A549 (cell line): ENCODE data around the gene C1orf141. TPM values are rescaled to one million over a fixed set of nuclear protein-coding genes. Genes with fewer than 3 reads are reported as not detected.
"Not testable (repeated sequence)": the region's sequence is repeated elsewhere in the genome, so short reads cannot be mapped to it uniquely, and the experiment has no call there.

Source experiments
- ATAC-seq, 2 experiments: fragments of 200-7000 bp in 1 of 2; fragments of >200 bp in 1 of 2; cut with Nextera tagmentation in 1 of 2; cut with Tn5 transposase in 1 of 2; 3 replicates each; pipeline versions ENCODE4 v1.8.0 to v1.9.1; 2018 to 2020; ENCODE audit warnings: mild to moderate bottlenecking in 1 of 2, moderate library complexity in 1 of 2
- CTCF ChIA-PET: fragments of 300-600 bp; sonication (Branson Sonifier 250); formaldehyde crosslinking; extraction: SDS; loops from one replicate; lab custom pipeline; 2021; ENCODE audit warnings: antibody characterized with exemption, inconsistent platforms; lab: Yijun Ruan, JAX
- POLR2A ChIA-PET: fragments of 350-600 bp; formaldehyde crosslinking; extraction: SDS; loops from one replicate; lab custom pipeline; 2021; ENCODE audit warnings: antibody characterized with exemption, inconsistent platforms; lab: Yijun Ruan, JAX
- DNase-seq, 2 experiments: peaks; one replicate each; pipeline versions ENCODE4 v3.0.0 to v3.0.0-alpha.2; 2011 to 2016; ENCODE audit warnings: low read depth in 1 of 2, low spot score in 1 of 2
- FAIRE-seq: peaks from 2 replicates; lab custom pipeline; 2011; peaks lifted over from hg19 to GRCh38; lab: Jason Lieb, UNC
- H3K27ac ChIP-seq, 2 experiments: fragments of >200 bp; sonication (Bioruptor Twin); formaldehyde crosslinking; 3 replicates each; pipeline ENCODE4 v1.5.1; 2016 to 2017
- H3K4me1 ChIP-seq: fragments of >200 bp; sonication (Bioruptor Twin); formaldehyde crosslinking; 3 replicates; pipeline ENCODE4 v1.6.1; 2016
- H3K4me2 ChIP-seq: fragments of >200 bp; sonication (Bioruptor Twin); formaldehyde crosslinking; 3 replicates; pipeline ENCODE4 v1.6.1; 2016
- H3K4me3 ChIP-seq: fragments of >200 bp; sonication (Bioruptor Twin); formaldehyde crosslinking; 3 replicates; pipeline ENCODE4 v1.5.1; 2016
- H3K9me3 ChIP-seq: fragments of >200 bp; sonication (Bioruptor Twin); formaldehyde crosslinking; 3 replicates; pipeline ENCODE4 v1.6.1; 2016
- ATOH8 ChIP-seq: fragments of 250-450 bp; sonication (Bioruptor Pico); IDR thresholded peaks from 2 replicates; pipeline ENCODE4 v1.5.0; 2020; ENCODE audit warnings: low read depth, mild to moderate bottlenecking, moderate library complexity
- BCL3 ChIP-seq: fragments of >200 bp; sonication (Bioruptor Twin); formaldehyde crosslinking; IDR thresholded peaks from 3 replicates; pipeline ENCODE4 v1.6.1; 2016
- BHLHE40 ChIP-seq: IDR thresholded peaks from 2 replicates; pipeline ENCODE4 v1.6.1; 2012; ENCODE audit warnings: low read depth, low read length, inconsistent platforms
- CBX2 ChIP-seq: fragments of 200-600 bp; sonication (generic); IDR thresholded peaks from 2 replicates; pipeline ENCODE4 v1.6.1; 2016; ENCODE audit warnings: low read depth, mild to moderate bottlenecking, borderline replicate concordance
- CBX8 ChIP-seq: fragments of 200-600 bp; sonication (generic); IDR thresholded peaks from 2 replicates; pipeline ENCODE4 v1.6.1; 2016
- CHD2 ChIP-seq: fragments of 150-350 bp; IDR thresholded peaks from 2 replicates; pipeline ENCODE4 v1.6.1; 2014; ENCODE audit warnings: low read length; ENCODE audit not compliant: partially characterized antibody
- EHF ChIP-seq: fragments of 250-450 bp; sonication (Bioruptor Pico); IDR thresholded peaks from 2 replicates; pipeline ENCODE4 v1.5.0; 2020; ENCODE audit warnings: mild to moderate bottlenecking
- ELK1 ChIP-seq: fragments of 150-350 bp; IDR thresholded peaks from 2 replicates; pipeline ENCODE4 v1.6.1; 2014; ENCODE audit warnings: low read depth, mild to moderate bottlenecking, low read length
- GATA3 ChIP-seq: IDR thresholded peaks from 2 replicates; pipeline ENCODE4 v1.6.1; 2012; ENCODE audit warnings: borderline replicate concordance
- HES2 ChIP-seq: fragments of >200 bp; sonication (Bioruptor Twin); formaldehyde crosslinking; IDR thresholded peaks from 2 replicates; pipeline ENCODE4 v1.6.1; 2016
- JUN ChIP-seq, 2 experiments: fragments of >200 bp; sonication (Bioruptor Twin); formaldehyde crosslinking; IDR thresholded peaks; 2 replicates in 1 of 2; 3 replicates in 1 of 2; pipeline ENCODE4 v1.6.1; 2016 to 2017
- KDM5A ChIP-seq: fragments of 200-600 bp; sonication (generic); IDR thresholded peaks from 2 replicates; pipeline ENCODE4 v1.6.1; 2016; ENCODE audit warnings: antibody characterized with exemption, mild to moderate bottlenecking
- MAZ ChIP-seq: fragments of 150-350 bp; IDR thresholded peaks from 2 replicates; pipeline ENCODE4 v1.6.1; 2014; ENCODE audit warnings: antibody characterized with exemption, low read depth, low read length, borderline replicate concordance
- MYC ChIP-seq: IDR thresholded peaks from 2 replicates; pipeline ENCODE4 v1.6.1; 2012; ENCODE audit warnings: mild to moderate bottlenecking, inconsistent platforms, low read length, improper control_type of control experiment, borderline replicate concordance
- NPAS2 ChIP-seq: fragments of 250-450 bp; sonication (Bioruptor Pico); IDR thresholded peaks from 2 replicates; pipeline ENCODE4 v1.8.0; 2022; ENCODE audit warnings: mild to moderate bottlenecking, moderate library complexity, borderline replicate concordance
- NR3C1 ChIP-seq: fragments of >200 bp; sonication (Bioruptor Twin); formaldehyde crosslinking; IDR thresholded peaks from 3 replicates; pipeline ENCODE4 v1.6.1; 2017
- PBX3 ChIP-seq: IDR thresholded peaks from 2 replicates; pipeline ENCODE4 v1.6.1; 2012
- PHF8 ChIP-seq: fragments of 200-600 bp; sonication (generic); IDR thresholded peaks from 2 replicates; pipeline ENCODE4 v1.6.1; 2016; ENCODE audit warnings: low read depth, mild to moderate bottlenecking, antibody characterized with exemption, moderate library complexity, borderline replicate concordance
- RNF2 ChIP-seq: fragments of 200-600 bp; sonication (generic); IDR thresholded peaks from 2 replicates; pipeline ENCODE4 v1.6.1; 2016; ENCODE audit warnings: low read depth, mild to moderate bottlenecking, antibody characterized with exemption, moderate library complexity, borderline replicate concordance
- SREBF2 ChIP-seq: fragments of 450-650 bp; IDR thresholded peaks from 2 replicates; pipeline ENCODE4 v1.6.1; 2014; ENCODE audit warnings: mild to moderate bottlenecking, moderate library complexity
- TFCP2L1 ChIP-seq: fragments of 250-450 bp; sonication (Bioruptor Pico); IDR thresholded peaks from 2 replicates; pipeline ENCODE4 v1.5.0; 2021; ENCODE audit warnings: mild to moderate bottlenecking
- USF2 ChIP-seq: fragments of 450-650 bp; IDR thresholded peaks from 2 replicates; pipeline ENCODE4 v1.6.1; 2014; ENCODE audit warnings: antibody characterized with exemption
- ZSCAN20 ChIP-seq: fragments of 250-450 bp; sonication (Bioruptor Pico); IDR thresholded peaks from 2 replicates; pipeline ENCODE4 v1.8.0; 2022; ENCODE audit warnings: mild to moderate bottlenecking, moderate library complexity
- WGBS: methylation state at CpG from one replicate; pipeline ENCODE4 v1.1.6; 2017; ENCODE audit errors: missing lambda C conversion rate; 5-methylcytosine and 5-hydroxymethylcytosine counted together
- polyA plus RNA-seq, 4 experiments: library from polyadenylated mRNA; depleted of rRNA in 3 of 4; stranded (reverse); fragments of >200 nt; fragmentation: RNase III in 1 of 4; extraction: RNeasy Plus Mini Kit Qiagen cat#74134 plus additional on column Dnase treatment in 1 of 4; gene quantifications; 2 replicates in 3 of 4; 3 replicates in 1 of 4; pipeline ENCODE4 v1.2.3, GENCODE V29; 2011 to 2017

C1orf141 gene
- polyA plus RNA-seq, 2 of the 4 experiments (the other 2 are of a cell fraction) = not detected

- no peak for ATAC-seq
- POLR2A ChIA-PET = no interaction called here
- H3K4me1 ChIP-seq = no peaks in the 10 kb centered on the region
- no peak for DNase-seq
- TF ChIP-seq PBX3 (no peak), CHD2 (no peak), MAZ (no peak), SREBF2 (no peak), ZSCAN20 (CRISPR knock-in tag) (no peak), JUN (IDR thresholded peaks at IDR 0.05) (no peak), EHF (CRISPR knock-in tag) (no peak), ATOH8 (no peak), NR3C1 (no peak), BCL3 (no peak), PHF8 (no peak), TFCP2L1 (no peak), KDM5A (no peak), NPAS2 (CRISPR knock-in tag) (no peak), MYC (no peak), CBX8 (no peak), CBX2 (no peak), ELK1 (no peak), BHLHE40 (no peak), RNF2 (no peak)
- TF ChIP-seq, all 56 proteins: peak for 0
- 3% methylated on average over 1 of the region's 1 CpG for WGBS
- CTCF ChIA-PET = interaction anchor here (1.6 kb wide), 1 partner anchor 77 kb away, joined by 4 read pairs; no protein-coding TSS in a partner anchor
- Histone ChIP-seq H3K27ac (no peak overlapping the region), H3K9me3 (0 out of 3 replicates have a peak, but pooled peaks cover 5% of the 10 kb centered on the region), H3K4me3 (no peak overlapping the region), H3K4me2 (no peak overlapping the region)
- no peak for FAIRE-seq
These were observed 62.0 kb downstream of the C1orf141 start for GRCh38 chr1:67072749-67073148.

GRCh38 chr1:67067655-67068054 lies 67.1 kb downstream of the C1orf141 start:
- H3K27ac ChIP-seq, H3K9me3 ChIP-seq, FAIRE-seq, CTCF ChIA-PET, H3K4me2 ChIP-seq, POLR2A ChIA-PET, H3K4me1 ChIP-seq, H3K4me3 ChIP-seq, DNase-seq, ATAC-seq: not testable (repeated sequence)
- 0% methylated on average over 1 of the region's 3 CpGs for WGBS

GRCh38 chr1:67062412-67062811 lies 72.4 kb downstream of the C1orf141 start:
- DNase-seq (no peak), FAIRE-seq (no peak)
- WGBS = 67% methylated on average over 1 of the region's 1 CpG

More at GRCh38 chr1:67062412-67062811, 72.4 kb downstream of the C1orf141 start:
- ChIA-PET POLR2A (no interaction called here), CTCF (no interaction called here)
- Histone ChIP-seq H3K4me1 (peaks cover 19% of the 10 kb centered on the region), H3K4me2 (no peak overlapping the region), H3K9me3 (no peaks in the 10 kb centered on the region; the same call in 2 of the 3 replicates), H3K27ac (no peak overlapping the region), H3K4me3 (no peak overlapping the region)
- TF ChIP-seq USF2 = no peak
- TF ChIP-seq GATA3 = no peak
- TF ChIP-seq BHLHE40 = no peak
- TF ChIP-seq HES2 = no peak
- no peak for TF ChIP-seq MYC
- no peak for ATAC-seq
